CD4-positive, alpha-beta T cell treated with Interleukin-6 for 4 hours (primary cell): ENCODE data around the gene CGRRF1.

ENCODE experiments used
- DNase-seq: peaks from one replicate; pipeline ENCODE4 v3.0.0-alpha.2; 2020; ENCODE audit warnings: mixed read lengths

Gene CGRRF1

DNA sequence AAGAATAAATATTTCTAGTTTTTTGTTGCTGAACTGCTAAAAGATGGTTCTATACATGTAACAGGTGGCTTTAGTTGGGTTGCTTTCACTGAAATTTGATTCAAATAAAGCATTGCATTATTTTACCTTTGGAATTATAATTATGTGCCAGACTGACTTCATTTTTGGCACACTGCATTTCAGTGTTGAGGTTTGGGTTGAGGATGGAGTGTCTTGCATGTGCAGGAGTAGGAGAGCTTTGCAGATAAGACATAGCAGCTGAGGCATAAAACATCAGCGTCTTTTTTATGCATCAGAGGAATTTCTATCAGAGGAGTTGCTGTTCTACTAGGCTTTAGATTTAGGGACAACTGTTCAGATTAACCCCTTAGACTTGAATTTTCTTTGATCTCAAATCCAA lies 74.4 kb downstream of the CGRRF1 start:
- DNase-seq: no peak

DNA sequence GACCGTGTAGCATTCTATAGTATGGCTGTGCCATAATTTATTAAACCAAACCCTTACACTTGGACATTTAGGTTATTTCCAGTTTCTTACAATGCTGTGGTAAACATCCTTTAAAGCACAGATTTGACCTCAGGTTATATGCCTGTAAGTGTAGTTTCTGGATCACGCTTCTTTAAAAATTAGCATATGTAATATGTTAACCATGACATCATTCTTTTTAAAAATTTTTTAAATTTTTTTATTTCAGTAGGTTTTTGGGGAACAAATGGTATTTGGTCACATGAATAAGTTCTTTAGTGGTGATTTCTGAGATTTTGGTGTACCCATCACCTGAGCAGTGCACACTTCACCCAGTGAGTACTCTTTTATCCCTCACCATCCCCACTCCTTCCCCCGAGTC lies 75.5 kb downstream of the CGRRF1 start:
- DNase-seq: no peak
